Pancreas (tissue), 10 donors: ENCODE results near the gene PGAP6. TPM values are rescaled to one million over a fixed set of nuclear protein-coding genes. Genes with fewer than 3 reads are reported as not detected.

Experiments
- ATAC-seq, 4 donors: fragments of 200-7000 bp; cut with Tn5 transposase; one replicate each; pipeline versions ENCODE4 v1.8.0 to v1.9.1; 2020; ENCODE audit warnings: mild to moderate bottlenecking in 4 of 4, moderate library complexity in 4 of 4
- DNase-seq, 6 donors: peaks; one replicate each; pipeline ENCODE4 v3.0.0-alpha.2; 2020
- FAIRE-seq: peaks from 2 replicates; lab custom pipeline; 2012; peaks lifted over from hg19 to GRCh38; lab: Jason Lieb, UNC
- H3K27ac ChIP-seq, 4 donors: fragments of 200-600 bp; sonication (generic); 1 replicate in 3 of 4; 2 replicates in 1 of 4; pipeline versions ENCODE4 v1.5.0 to v1.8.0; 2020
- H3K27me3 ChIP-seq, 4 donors: fragments of 200-600 bp; one replicate each; pipeline ENCODE4 v1.8.0; 2021
- H3K36me3 ChIP-seq, 3 donors: fragments of 200-600 bp; sonication (generic) in 1 of 3; one replicate each; pipeline versions ENCODE4 v1.5.0 to v1.8.0; 2020 to 2021
- H3K4me1 ChIP-seq, 3 donors: fragments of 200-600 bp; one replicate each; pipeline ENCODE4 v1.8.0; 2021
- H3K4me3 ChIP-seq, 4 donors: fragments of 200-600 bp; sonication (generic) in 2 of 4; one replicate each; pipeline versions ENCODE4 v1.5.0 to v1.8.0; 2020 to 2021
- H3K9me3 ChIP-seq, 4 donors: fragments of 200-600 bp; one replicate each; pipeline ENCODE4 v1.8.0; 2021
- CTCF ChIP-seq, 4 donors: fragments of 200-600 bp; sonication (generic) in 3 of 4; IDR thresholded peaks; one replicate each; pipeline versions ENCODE4 v1.5.0 to v1.8.0; 2021; ENCODE audit warnings: antibody characterized with exemption in 4 of 4
- WGBS, 2 donors: extraction: QIAGEN DNeasy Blood & Tissue Kit; methylation state at CpG; one replicate each; pipeline ENCODE4 v1.1.7; 2013; 5-methylcytosine and 5-hydroxymethylcytosine counted together
- intact Hi-C, 3 donors: fragments of 100-400 bp; cut with DNase I; formaldehyde crosslinking; loops; one replicate each; pipeline versions ENCODE4 v1.11.1 to v1.14.2; 2022
- polyA plus RNA-seq, 2 donors: library from polyadenylated mRNA; stranded (reverse); fragments of 200-250 nt; gene quantifications; one replicate each; pipeline ENCODE4 v1.2.3, GENCODE V29; 2013
- total RNA-seq, 6 donors: library from RNA; stranded (reverse); fragmentation: NEBNext Ultra II Directional in 4 of 6; extraction: Animal tissue kit (Norgen Biotek cat#: 25700) in 4 of 6; gene quantifications; one replicate each; pipeline versions ENCODE4 v1.2.1 to v1.2.4, GENCODE V29; 2021 to 2023
- donor health status: healthy with polysubstance abuse.
- donor health status: DM: no; HTN: no; CAD: no; lungs with moderate emphysema.
- donor health status: DM: no; HTN: no; CAD: no.
- donor health status: control.
- donor health status: control.
- donor health status: Bipolar disorder and iron deficiency.
- donor health status: DM: yes; HTN: yes; CAD: no.
- donor health status: DM: no; HTN: no; CAD: no.
- donor health status: DM: no; HTN: no; CAD: no.
- donor health status: DM: yes; HTN: yes; CAD: no.

PGAP6 gene
- total and polyA plus RNA-seq, 8 donors: 53.1 to 88.5 (median 61.5) TPM

- FAIRE-seq (no peak), DNase-seq (peak in 2 of 6 donors; percentile 12 to 29), ATAC-seq (no peak)
- TF ChIP-seq CTCF (IDR thresholded peaks at IDR 0.05): no peak
- peaks cover 0 to 11% (median 6%) of the 10 kb centered on the region in 3 donors for H3K4me1 ChIP-seq
- H3K9me3 ChIP-seq: no peaks in the 10 kb centered on the region
- no peak overlapping the region for H3K27ac ChIP-seq
- intact Hi-C loops: no loop called here
- no peaks in the 10 kb centered on the region for H3K27me3 ChIP-seq
- WGBS, 2 donors: 86 to 94% methylated on average over 5 of the region's 5 CpGs
- H3K4me3 ChIP-seq: no peak overlapping the region
- H3K36me3 ChIP-seq: peaks cover 4 to 36% (median 5%) of the 10 kb centered on the region in 3 donors
Observed at GRCh38 chr16:373020-373598, 8.7 kb downstream of the PGAP6 start.

GRCh38 chr16:372302-372983, 9.3 kb downstream of the PGAP6 start:
- ATAC-seq: no peak
- Histone ChIP-seq H3K27ac (no peak overlapping the region), H3K4me1 (peaks cover 0 to 11% (median 6%) of the 10 kb centered on the region in 3 donors), H3K27me3 (no peaks in the 10 kb centered on the region), H3K36me3 (peaks cover 5 to 38% (median 8%) of the 10 kb centered on the region in 3 donors), H3K4me3 (no peak overlapping the region), H3K9me3 (no peaks in the 10 kb centered on the region)
- no peak for TF ChIP-seq CTCF (IDR thresholded peaks at IDR 0.05)
- DNase-seq: peak in 3 of 6 donors; percentile 25 to 76 (median 41)
- no peak for FAIRE-seq
- 78 to 82% methylated on average over 19 of the region's 19 CpGs for WGBS, 2 donors
- intact Hi-C loops: no loop called here

GRCh38 chr16:371515-372301, 10.1 kb downstream of the PGAP6 start:
- WGBS, 2 donors: 81 to 84% methylated on average over 29 to 31 of the region's 31 CpGs
- ATAC-seq: peak in 2 of 4 donors; percentile 6 to 7
- Histone ChIP-seq H3K36me3 (peaks cover 5 to 31% (median 8%) of the 10 kb centered on the region in 3 donors), H3K4me1 (peaks cover 0 to 11% (median 6%) of the 10 kb centered on the region in 3 donors), H3K27me3 (no peaks in the 10 kb centered on the region), H3K27ac (no peak overlapping the region), H3K4me3 (no peak overlapping the region), H3K9me3 (no peaks in the 10 kb centered on the region)
- TF ChIP-seq CTCF (IDR thresholded peaks at IDR 0.05): no peak
- intact Hi-C loops: no loop called here
- no peak for FAIRE-seq
- DNase-seq: peak in 4 of 6 donors; percentile 36 to 79 (median 55)

- FAIRE-seq (no peak), ATAC-seq (peak in 3 of 4 donors; percentile 2 to 4 (median 3)), DNase-seq (peak in 1 of 6 donors; percentile 46)
- WGBS, 2 donors: 67 to 82% methylated on average over 10 of the region's 10 CpGs
- H3K36me3 ChIP-seq: peaks cover 5 to 24% (median 8%) of the 10 kb centered on the region in 3 donors
- no peak overlapping the region for H3K4me3 ChIP-seq
- TF ChIP-seq CTCF (IDR thresholded peaks at IDR 0.05): no peak
- no peaks in the 10 kb centered on the region for H3K9me3 ChIP-seq
- intact Hi-C loops: no loop called here
- H3K27ac ChIP-seq: peak overlapping the region in 3 of 4 donors; percentile 22 to 44 (median 30)
- H3K27me3 ChIP-seq: no peaks in the 10 kb centered on the region
- peaks cover 0 to 11% (median 6%) of the 10 kb centered on the region in 3 donors for H3K4me1 ChIP-seq
Observed at GRCh38 chr16:370979-371514, 10.7 kb downstream of the PGAP6 start.
